HCT116 (cell line): ENCODE measurements around the gene PIK3CA. TPM values are rescaled to one million over a fixed set of nuclear protein-coding genes. Genes with fewer than 3 reads are reported as not detected.
"Not testable (repeated sequence)": the region's sequence is repeated elsewhere in the genome, so short reads cannot be mapped to it uniquely, and the experiment has no call there.

Experiments used
- ATAC-seq: fragments of 200-7000 bp; cut with Tn5 transposase; 2 replicates; pipeline ENCODE4 v1.9.1; 2020; ENCODE audit warnings: mild to moderate bottlenecking, moderate library complexity
- BruUV-seq: library from RNA; stranded (reverse); fragments of 400-500 nt; replicated peaks from 2 replicates; lab custom pipeline; 2021; lab: Mats Ljungman, UMichigan
- CTCF ChIA-PET: fragments of 300-600 bp; sonication (Branson Sonifier 250); formaldehyde crosslinking; loops from one replicate; lab custom pipeline; 2021; ENCODE audit warnings: antibody characterized with exemption; lab: Charles Lee
- POLR2A ChIA-PET: fragments of 300-600, 350-600 bp; sonication (Branson Sonifier 250); formaldehyde crosslinking; loops from one replicate; lab custom pipeline; 2021; ENCODE audit warnings: antibody characterized with exemption; lab: Charles Lee
- RAD21 ChIA-PET, 2 experiments: fragments of 300-600 bp; sonication (Branson Sonifier 250); formaldehyde crosslinking; loops; one replicate each; lab custom pipeline; 2023; ENCODE audit warnings: low total read pairs in 2 of 2; ENCODE audit not compliant: uncharacterized antibody in 2 of 2, unreplicated experiment in 2 of 2, low non-redundant PET in 1 of 2; lab: Charles Lee
- DNase-seq: peaks from one replicate; pipeline ENCODE4 v3.0.0-alpha.2; 2010; ENCODE audit warnings: low read depth, low spot score
- H2AFZ ChIP-seq: fragments of 200-600 bp; shearing (Covaris generic), sonication (generic); 2 replicates; pipeline ENCODE4 v1.6.1; 2017; ENCODE audit warnings: low read depth, mixed run types, mixed read lengths, antibody characterized with exemption, low read length; ENCODE audit not compliant: poor library complexity, severe bottlenecking
- H3K27ac ChIP-seq: 2 replicates; pipeline ENCODE4 v1.5.1; 2012; ENCODE audit warnings: low read depth, low read length
- H3K27me3 ChIP-seq: fragments of 200-600 bp; sonication (generic); 2 replicates; pipeline ENCODE4 v1.6.1; 2016; ENCODE audit warnings: mixed run types, low read length, mixed read lengths; ENCODE audit not compliant: insufficient read depth
- H3K36me3 ChIP-seq, 2 experiments: fragments of 200-500 bp in 1 of 2; fragments of 200-600 bp in 1 of 2; sonication (Bioruptor generic) in 1 of 2; sonication (generic) in 1 of 2; 2 replicates each; pipeline versions ENCODE4 v1.5.1 to v1.6.1; 2014 to 2016; ENCODE audit warnings: low read length in 2 of 2, inconsistent platforms in 1 of 2, mixed read lengths in 1 of 2, mixed run types in 1 of 2; ENCODE audit not compliant: insufficient read depth in 2 of 2, control insufficient read depth in 1 of 2
- H3K4me1 ChIP-seq, 2 experiments: fragments of 200-600 bp in 1 of 2; sonication (generic) in 1 of 2; 2 replicates each; pipeline versions ENCODE4 v1.5.1 to v1.6.1; 2012 to 2017; ENCODE audit warnings: low read length in 2 of 2, inconsistent platforms in 1 of 2, mild to moderate bottlenecking in 1 of 2, mixed read lengths in 1 of 2, mixed run types in 1 of 2, moderate library complexity in 1 of 2; ENCODE audit not compliant: insufficient read depth in 2 of 2, control insufficient read depth in 1 of 2
- H3K4me2 ChIP-seq: fragments of 200-600 bp; sonication (generic); 2 replicates; pipeline ENCODE4 v1.6.1; 2017; ENCODE audit warnings: mixed run types, low read length, mixed read lengths
- H3K4me3 ChIP-seq, 2 experiments: fragments of 200-600 bp in 1 of 2; sonication (generic) in 1 of 2; replicated peaks in 1 of 2; 2 replicates each; pipeline ENCODE4 v1.5.1; 2011 to 2016; ENCODE audit warnings: low read length in 2 of 2, control low read depth in 1 of 2, low read depth in 1 of 2, mild to moderate bottlenecking in 1 of 2, mixed read lengths in 1 of 2, mixed run types in 1 of 2
- H3K79me2 ChIP-seq: fragments of 200-600 bp; sonication (generic); 2 replicates; pipeline ENCODE4 v1.6.1; 2017; ENCODE audit warnings: mild to moderate bottlenecking, mixed run types, low read length, moderate library complexity, mixed read lengths; ENCODE audit not compliant: insufficient read depth
- H3K9ac ChIP-seq: fragments of 200-600 bp; sonication (generic); 2 replicates; pipeline ENCODE4 v1.6.1; 2016; ENCODE audit warnings: low read length, mixed read lengths
- H3K9me2 ChIP-seq: fragments of 200-600 bp; sonication (generic), shearing (Covaris generic); 2 replicates; pipeline ENCODE4 v1.6.1; 2017; ENCODE audit warnings: mixed run types, mild to moderate bottlenecking, moderate library complexity; ENCODE audit not compliant: insufficient read depth
- H3K9me3 ChIP-seq, 2 experiments: fragments of 200-500 bp in 1 of 2; fragments of 200-600 bp in 1 of 2; sonication (Bioruptor generic) in 1 of 2; sonication (generic) in 1 of 2; 2 replicates each; pipeline ENCODE4 v1.6.1; 2014 to 2017; ENCODE audit warnings: low read length in 2 of 2, mixed read lengths in 2 of 2, inconsistent platforms in 1 of 2, low read depth in 1 of 2, mild to moderate bottlenecking in 1 of 2, mixed run types in 1 of 2, moderate library complexity in 1 of 2; ENCODE audit not compliant: control insufficient read depth in 1 of 2, insufficient read depth in 1 of 2
- H4K20me1 ChIP-seq: fragments of 200-600 bp; sonication (generic), shearing (Covaris generic); 2 replicates; pipeline ENCODE4 v1.6.1; 2017; ENCODE audit warnings: mixed run types, mild to moderate bottlenecking, moderate library complexity; ENCODE audit not compliant: insufficient read depth
- EGR1 ChIP-seq: IDR thresholded peaks from 2 replicates; pipeline ENCODE4 v1.6.1; 2012; ENCODE audit warnings: low read depth
- EZH2 ChIP-seq: fragments of 200-600 bp; sonication (generic); IDR thresholded peaks from 2 replicates; pipeline ENCODE4 v1.6.1; 2017; ENCODE audit warnings: antibody characterized with exemption, mixed run types
- RAD21 ChIP-seq: IDR thresholded peaks from 2 replicates; pipeline ENCODE4 v1.6.1; 2012; ENCODE audit warnings: low read depth, mild to moderate bottlenecking
- intact Hi-C: fragments of 100-400 bp; cut with micrococcal nuclease; formaldehyde crosslinking; loops from 2 replicates; pipeline ENCODE4 v1.10.0; 2022
- total RNA-seq: library from RNA; stranded (reverse); gene quantifications from one replicate; pipeline ENCODE4 v1.2.1, GENCODE V29; 2021; ENCODE audit not compliant: unreplicated experiment
- TF ChIP-seq, protein P1 (sequence below), 3 experiments: fragments of 200-600 bp in 1 of 3; sonication (generic) in 1 of 3; IDR thresholded peaks in 2 of 3; conservative IDR thresholded peaks in 1 of 3; 2 replicates each; pipeline ENCODE4 v1.5.1; 2012 to 2017; ENCODE audit warnings: low read depth in 2 of 3, low read length in 2 of 3, antibody characterized with exemption in 1 of 3, borderline replicate concordance in 1 of 3, control low read depth in 1 of 3, mild to moderate bottlenecking in 1 of 3, mixed read lengths in 1 of 3, mixed run types in 1 of 3, moderate library complexity in 1 of 3; ENCODE audit not compliant: insufficient read depth in 1 of 3

The PIK3CA gene
- total RNA-seq, 1 experiment from 2014 or later = 17.9 TPM

DNA sequence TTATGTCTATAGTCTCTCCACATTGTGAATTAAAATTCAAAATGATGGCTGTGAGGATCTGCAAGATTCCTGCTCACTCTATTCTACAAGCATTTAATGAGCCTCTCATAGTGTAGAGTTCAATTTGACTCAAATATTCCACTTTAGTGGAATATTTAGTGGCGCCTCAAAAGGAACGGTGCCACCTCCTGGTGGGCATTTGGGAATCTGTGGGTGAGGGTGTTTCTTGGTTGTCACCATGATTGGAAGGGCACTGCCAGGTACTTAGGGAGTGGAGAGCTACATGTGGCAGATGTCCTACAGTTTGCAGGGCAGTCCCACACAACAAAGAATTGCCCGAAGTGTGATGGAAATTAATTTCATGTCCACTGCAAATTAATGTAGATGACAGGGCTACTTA lies 124.2 kb downstream of the PIK3CA start:
- H3K4me3 ChIP-seq = no peak overlapping the region
- no TSS peak for BruUV-seq
- ChIA-PET CTCF (interaction anchor here (0.8 to 1.3 kb wide), 2 partner anchors 203 to 256 kb away, joined by 3 to 5 read pairs; no protein-coding TSS in a partner anchor), POLR2A (no interaction called here), RAD21 (no interaction called here)
- no peaks in the 10 kb centered on the region for H3K79me2 ChIP-seq
- no peak overlapping the region for H3K9ac ChIP-seq
- no peak overlapping the region for H2AFZ ChIP-seq
- no peaks in the 10 kb centered on the region for H4K20me1 ChIP-seq
- H3K9me2 ChIP-seq = no peaks in the 10 kb centered on the region
- H3K36me3 ChIP-seq = no peaks in the 10 kb centered on the region
- no peaks in the 10 kb centered on the region for H3K27me3 ChIP-seq
- no peaks in the 10 kb centered on the region for H3K4me1 ChIP-seq
- TF ChIP-seq, protein P1, sequence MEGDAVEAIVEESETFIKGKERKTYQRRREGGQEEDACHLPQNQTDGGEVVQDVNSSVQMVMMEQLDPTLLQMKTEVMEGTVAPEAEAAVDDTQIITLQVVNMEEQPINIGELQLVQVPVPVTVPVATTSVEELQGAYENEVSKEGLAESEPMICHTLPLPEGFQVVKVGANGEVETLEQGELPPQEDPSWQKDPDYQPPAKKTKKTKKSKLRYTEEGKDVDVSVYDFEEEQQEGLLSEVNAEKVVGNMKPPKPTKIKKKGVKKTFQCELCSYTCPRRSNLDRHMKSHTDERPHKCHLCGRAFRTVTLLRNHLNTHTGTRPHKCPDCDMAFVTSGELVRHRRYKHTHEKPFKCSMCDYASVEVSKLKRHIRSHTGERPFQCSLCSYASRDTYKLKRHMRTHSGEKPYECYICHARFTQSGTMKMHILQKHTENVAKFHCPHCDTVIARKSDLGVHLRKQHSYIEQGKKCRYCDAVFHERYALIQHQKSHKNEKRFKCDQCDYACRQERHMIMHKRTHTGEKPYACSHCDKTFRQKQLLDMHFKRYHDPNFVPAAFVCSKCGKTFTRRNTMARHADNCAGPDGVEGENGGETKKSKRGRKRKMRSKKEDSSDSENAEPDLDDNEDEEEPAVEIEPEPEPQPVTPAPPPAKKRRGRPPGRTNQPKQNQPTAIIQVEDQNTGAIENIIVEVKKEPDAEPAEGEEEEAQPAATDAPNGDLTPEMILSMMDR (IDR thresholded peaks at IDR 0.05 in 2 of 3, conservative IDR thresholded peaks at IDR 0.05 in 1 of 3; ENCODE audit: borderline replicate concordance in 1 of 3, insufficient read depth in 1 of 3, low read depth in 2 of 3, low read length in 2 of 3) = peak; percentile 49 to 56 (median 49); a peak in 5 of 6 replicates
- TF ChIP-seq RAD21 (peak; percentile 67), EGR1 (0 out of 2 replicates have a peak, but pooled peaks have one; percentile 17), EZH2 (no peak)
- TF ChIP-seq, all 23 proteins: peak for 3
- H3K9me3 ChIP-seq = no peaks in the 10 kb centered on the region
- H3K27ac ChIP-seq = no peak overlapping the region
- H3K4me2 ChIP-seq = no peak overlapping the region
- DNase-seq = peak; percentile 1
- peak; percentile 84 for ATAC-seq
- intact Hi-C loops = no loop called here

DNA sequence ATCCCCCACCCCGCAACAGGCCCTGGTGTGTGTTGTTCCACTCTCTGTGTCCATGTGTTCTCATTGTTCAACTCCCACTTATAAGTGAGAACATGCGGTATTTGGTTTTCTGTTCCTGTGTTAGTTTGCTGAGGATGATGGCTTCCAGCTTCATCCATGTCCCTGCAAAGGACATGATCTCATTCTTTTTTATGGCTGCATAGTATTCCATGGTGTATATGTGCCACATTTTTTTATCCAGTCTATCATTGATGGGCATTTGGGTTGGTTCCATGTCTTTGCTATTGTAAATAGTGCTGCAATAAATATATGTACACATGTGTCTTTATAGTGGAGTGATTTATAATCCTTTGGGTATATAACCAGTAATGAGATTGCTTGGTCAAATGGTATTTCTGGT lies 126.3 kb downstream of the PIK3CA start:
- BruUV-seq, POLR2A ChIA-PET: not testable (repeated sequence)

More for the DNA sequence above, 126.3 kb downstream of the PIK3CA start:
- H3K4me2 ChIP-seq, H3K36me3 ChIP-seq, H3K4me3 ChIP-seq, CTCF ChIA-PET, H3K9me2 ChIP-seq, intact Hi-C loops, H4K20me1 ChIP-seq, H2AFZ ChIP-seq, H3K27ac ChIP-seq, H3K9ac ChIP-seq, H3K79me2 ChIP-seq, H3K9me3 ChIP-seq, RAD21 ChIA-PET, ATAC-seq, DNase-seq, H3K4me1 ChIP-seq, H3K27me3 ChIP-seq: not testable (repeated sequence)
